MM.1S (cell line): ENCODE data around the gene TMEM205.

ENCODE experiments used
- EZH2 ChIP-seq: fragments of 300-600 bp; sonication (generic); optimal IDR thresholded peaks from 2 replicates; pipeline ENCODE3; 2017; ENCODE audit warnings: low read depth, mild to moderate bottlenecking, antibody characterized with exemption, low read length, mixed read lengths
- EZH2phosphoT487 ChIP-seq: fragments of 300-600 bp; sonication (generic); IDR thresholded peaks from 2 replicates; pipeline ENCODE4 v1.6.1; 2018; ENCODE audit warnings: antibody characterized with exemption, low read length
- TF ChIP-seq, protein P1 (sequence below): fragments of 300-600 bp; sonication (generic); IDR thresholded peaks from 2 replicates; pipeline ENCODE4 v1.5.1; 2016; ENCODE audit warnings: antibody characterized with exemption, low read length, mixed read lengths

DNA sequence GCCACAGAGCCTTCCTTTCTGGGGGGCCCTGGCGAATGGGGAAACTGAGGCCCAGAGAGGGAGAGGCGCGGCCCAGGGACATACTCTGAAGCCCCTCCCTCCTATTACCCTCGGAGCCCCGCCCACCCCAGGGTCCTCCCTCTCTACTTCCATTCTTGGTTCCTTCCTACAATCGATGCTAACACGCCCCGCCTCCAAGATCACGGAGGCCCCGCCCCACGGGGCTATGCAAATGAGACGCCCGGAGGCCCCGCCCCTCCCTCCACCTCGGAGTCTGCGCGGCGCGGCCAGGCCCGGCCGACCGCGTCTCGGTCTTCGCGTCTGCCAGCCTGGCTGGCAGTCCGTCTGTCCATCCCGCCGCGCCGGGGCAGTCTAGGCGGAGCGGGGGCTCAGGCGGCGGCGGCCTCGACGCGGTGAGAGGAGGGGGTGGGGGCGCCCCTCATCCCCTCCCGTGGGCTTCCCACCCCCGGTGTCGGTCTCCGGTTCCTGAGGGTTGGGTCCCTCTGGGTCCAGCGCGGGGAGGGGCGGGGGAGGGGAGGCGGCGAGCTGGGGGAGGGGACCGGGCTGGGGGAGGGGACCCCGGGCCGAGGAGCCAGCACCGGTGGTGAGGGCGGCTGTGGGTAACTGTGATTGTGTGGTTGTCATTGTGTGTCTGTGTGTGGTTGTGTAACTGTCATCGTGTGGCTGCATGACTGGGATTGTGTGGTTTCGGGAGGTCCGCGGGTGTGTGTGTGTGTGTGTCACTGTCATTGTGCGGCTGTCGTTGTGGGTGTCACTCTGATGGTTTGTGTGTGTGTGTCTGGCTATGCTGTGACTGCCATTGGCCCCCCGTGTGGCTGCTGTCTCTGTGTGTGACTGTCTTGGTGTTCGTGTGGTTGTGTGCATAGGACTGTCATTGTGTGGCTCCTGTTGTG, 9.3 kb upstream of the TMEM205 start, which contains the start of gene PLPPR2:
- no peak for TF ChIP-seq EZH2phosphoT487
- TF ChIP-seq, protein P1, sequence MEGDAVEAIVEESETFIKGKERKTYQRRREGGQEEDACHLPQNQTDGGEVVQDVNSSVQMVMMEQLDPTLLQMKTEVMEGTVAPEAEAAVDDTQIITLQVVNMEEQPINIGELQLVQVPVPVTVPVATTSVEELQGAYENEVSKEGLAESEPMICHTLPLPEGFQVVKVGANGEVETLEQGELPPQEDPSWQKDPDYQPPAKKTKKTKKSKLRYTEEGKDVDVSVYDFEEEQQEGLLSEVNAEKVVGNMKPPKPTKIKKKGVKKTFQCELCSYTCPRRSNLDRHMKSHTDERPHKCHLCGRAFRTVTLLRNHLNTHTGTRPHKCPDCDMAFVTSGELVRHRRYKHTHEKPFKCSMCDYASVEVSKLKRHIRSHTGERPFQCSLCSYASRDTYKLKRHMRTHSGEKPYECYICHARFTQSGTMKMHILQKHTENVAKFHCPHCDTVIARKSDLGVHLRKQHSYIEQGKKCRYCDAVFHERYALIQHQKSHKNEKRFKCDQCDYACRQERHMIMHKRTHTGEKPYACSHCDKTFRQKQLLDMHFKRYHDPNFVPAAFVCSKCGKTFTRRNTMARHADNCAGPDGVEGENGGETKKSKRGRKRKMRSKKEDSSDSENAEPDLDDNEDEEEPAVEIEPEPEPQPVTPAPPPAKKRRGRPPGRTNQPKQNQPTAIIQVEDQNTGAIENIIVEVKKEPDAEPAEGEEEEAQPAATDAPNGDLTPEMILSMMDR: no peak
- no peak for TF ChIP-seq EZH2
